HepG2 (cell line): ENCODE measurements around the gene DKKL1. TPM values are rescaled to one million over a fixed set of nuclear protein-coding genes. Genes with fewer than 3 reads are reported as not detected.

Experiments used
- ATAC-seq: fragments of 200-7000 bp; cut with Tn5 transposase; 3 replicates; pipeline ENCODE4 v1.9.1; 2020; ENCODE audit warnings: mild to moderate bottlenecking, moderate library complexity
- BruUV-seq: library from RNA; stranded (reverse); fragments of 400-500 nt; replicated peaks from 2 replicates; lab custom pipeline; 2021; lab: Mats Ljungman, UMichigan
- CTCF ChIA-PET: fragments of 300-600 bp; formaldehyde crosslinking; extraction: SDS; loops from one replicate; lab custom pipeline; 2021; ENCODE audit warnings: low total read pairs, inconsistent platforms, low intra/inter-chr PET ratio; lab: Yijun Ruan, JAX
- POLR2A ChIA-PET: fragments of 350-600 bp; sonication (Branson Sonifier 250); formaldehyde crosslinking; loops from one replicate; lab custom pipeline; 2020; ENCODE audit warnings: antibody characterized with exemption, inconsistent platforms; lab: Yijun Ruan, JAX
- DNase-seq: peaks from one replicate; pipeline ENCODE4 v3.0.0-alpha.2; 2015; ENCODE audit warnings: low spot score
- FAIRE-seq: peaks from 3 replicates; lab custom pipeline; 2011; peaks lifted over from hg19 to GRCh38; lab: Jason Lieb, UNC
- H2AFZ ChIP-seq: one replicate; pipeline ENCODE4 v1.6.1; 2011; ENCODE audit warnings: low read length, inconsistent platforms
- H3K27ac ChIP-seq: fragments of 300-600 bp; 3 replicates; pipeline ENCODE4 v1.8.0; 2011; ENCODE audit warnings: mixed run types, mild to moderate bottlenecking, mixed read lengths, low read length, inconsistent platforms; ENCODE audit not compliant: insufficient read depth; ENCODE audit errors: extremely low read length
- H3K27me3 ChIP-seq, 2 experiments: fragments of 200-600 bp in 1 of 2; 2 replicates in 1 of 2; 3 replicates in 1 of 2; pipeline versions ENCODE4 v1.6.0 to v1.8.0; 2011; ENCODE audit warnings: low read length in 2 of 2, mild to moderate bottlenecking in 2 of 2, moderate library complexity in 2 of 2, inconsistent platforms in 1 of 2; ENCODE audit not compliant: insufficient read depth in 2 of 2, control insufficient read depth in 1 of 2
- H3K36me3 ChIP-seq, 2 experiments: fragments of 200-600 bp in 1 of 2; replicated peaks in 1 of 2; 2 replicates in 1 of 2; 3 replicates in 1 of 2; pipeline versions ENCODE4 v1.5.1 to v1.8.0; 2011; ENCODE audit warnings: low read length in 2 of 2, inconsistent platforms in 1 of 2; ENCODE audit not compliant: insufficient read depth in 2 of 2, control insufficient read depth in 1 of 2
- H3K4me1 ChIP-seq: 2 replicates; pipeline ENCODE4 v1.5.1; 2012; ENCODE audit warnings: low read length, inconsistent platforms; ENCODE audit not compliant: insufficient read depth
- H3K4me2 ChIP-seq: 2 replicates; pipeline ENCODE4 v1.6.0; 2011; ENCODE audit warnings: low read depth, low read length, inconsistent platforms
- H3K4me3 ChIP-seq, 3 experiments: fragments of 200-600 bp in 1 of 3; sonication (generic), shearing (Covaris generic) in 1 of 3; replicated peaks in 1 of 3; 2 replicates each; pipeline ENCODE4 v1.5.1; 2011 to 2016; ENCODE audit warnings: low read length in 3 of 3, inconsistent platforms in 2 of 3, low read depth in 2 of 3, mild to moderate bottlenecking in 2 of 3, control low read depth in 1 of 3, mixed read lengths in 1 of 3; ENCODE audit not compliant: insufficient read depth in 1 of 3
- H3K79me2 ChIP-seq: one replicate; pipeline ENCODE4 v1.6.1; 2011; ENCODE audit warnings: low read length, inconsistent platforms; ENCODE audit not compliant: insufficient read depth
- H3K9ac ChIP-seq: 2 replicates; pipeline ENCODE4 v1.6.0; 2011; ENCODE audit warnings: mild to moderate bottlenecking, low read depth, low read length, inconsistent platforms; ENCODE audit not compliant: insufficient read depth
- H3K9me3 ChIP-seq: 2 replicates; pipeline ENCODE4 v1.5.1; 2012; ENCODE audit warnings: mild to moderate bottlenecking, low read length
- H4K20me1 ChIP-seq: 2 replicates; pipeline ENCODE4 v1.6.0; 2011; ENCODE audit warnings: inconsistent platforms, mild to moderate bottlenecking, low read length, moderate library complexity; ENCODE audit not compliant: insufficient read depth
- DRAP1 ChIP-seq: IDR thresholded peaks from 2 replicates; pipeline ENCODE4 v1.6.1; 2016; ENCODE audit warnings: missing genetic modification reagents, missing compliant biosample characterization
- ERF ChIP-seq: IDR thresholded peaks from 2 replicates; pipeline ENCODE4 v1.6.1; 2018; ENCODE audit warnings: missing biosample characterization, missing genetic modification reagents
- FOXA3 ChIP-seq: IDR thresholded peaks from 2 replicates; pipeline ENCODE4 v1.6.1; 2016; ENCODE audit warnings: missing genetic modification reagents, missing compliant biosample characterization
- GMEB2 ChIP-seq: IDR thresholded peaks from 2 replicates; pipeline ENCODE4 v1.6.1; 2016; ENCODE audit warnings: missing biosample characterization, missing genetic modification reagents, low read depth
- MNT ChIP-seq: fragments of 450-650 bp; IDR thresholded peaks from 2 replicates; pipeline ENCODE4 v1.6.1; 2016
- NFE2 ChIP-seq: sonication (generic); formaldehyde crosslinking; IDR thresholded peaks from 2 replicates; pipeline ENCODE4 v1.4.0; 2020; ENCODE audit warnings: missing genetic modification reagents
- PCBP1 ChIP-seq: fragments of 200-400 bp; formaldehyde crosslinking; IDR thresholded peaks from 2 replicates; pipeline ENCODE4 v1.6.1; 2017; ENCODE audit warnings: mild to moderate bottlenecking, low read depth, low read length, borderline replicate concordance
- POLR2AphosphoS5 ChIP-seq: IDR thresholded peaks from 2 replicates; pipeline ENCODE4 v1.6.1; 2012; ENCODE audit warnings: low read depth, low read length
- RARG ChIP-seq: sonication (generic); formaldehyde crosslinking; IDR thresholded peaks from 2 replicates; pipeline ENCODE4 v1.4.0; 2020; ENCODE audit warnings: low read depth, mild to moderate bottlenecking, missing genetic modification reagents
- SMAD9 ChIP-seq: sonication (generic); formaldehyde crosslinking; IDR thresholded peaks from 2 replicates; pipeline ENCODE4 v1.5.1; 2020; ENCODE audit warnings: mild to moderate bottlenecking, missing genetic modification reagents
- TARDBP ChIP-seq: sonication (generic); formaldehyde crosslinking; IDR thresholded peaks from 2 replicates; pipeline ENCODE4 v1.8.0; 2022; ENCODE audit warnings: mild to moderate bottlenecking, missing genetic modification reagents
- ZFP1 ChIP-seq: IDR thresholded peaks from 2 replicates; pipeline ENCODE4 v1.6.1; 2016
- ZFX ChIP-seq: sonication (generic); formaldehyde crosslinking; IDR thresholded peaks from 2 replicates; pipeline ENCODE4 v1.4.0; 2020; ENCODE audit warnings: mild to moderate bottlenecking, low read depth, missing genetic modification reagents, moderate library complexity
- ZNF546 ChIP-seq: sonication (generic); formaldehyde crosslinking; conservative IDR thresholded peaks from 2 replicates; pipeline ENCODE4 v1.8.1; 2023; ENCODE audit warnings: mild to moderate bottlenecking, missing genetic modification reagents
- ZNF720 ChIP-seq: sonication (generic); formaldehyde crosslinking; IDR thresholded peaks from 2 replicates; pipeline ENCODE4 v1.4.0; 2020; ENCODE audit warnings: missing genetic modification reagents
- ZNF746 ChIP-seq: sonication (generic); formaldehyde crosslinking; IDR thresholded peaks from 2 replicates; pipeline ENCODE4 v1.8.0; 2022; ENCODE audit warnings: mild to moderate bottlenecking, missing genetic modification reagents
- WGBS: methylation state at CpG from one replicate; pipeline ENCODE4 v1.1.6; 2017; ENCODE audit warnings: low lambda C conversion rate; 5-methylcytosine and 5-hydroxymethylcytosine counted together
- in situ Hi-C: cut with HindIII; loops from 2 replicates; pipeline ENCODE4 v1.10.0; 2017; ENCODE audit warnings: low pct_unique_long_range_greater_than_20kb; ENCODE audit not compliant: extremely low pct_ligation_motif_present
- intact Hi-C: fragments of 100-400 bp; cut with micrococcal nuclease; formaldehyde crosslinking; loops from one replicate; pipeline ENCODE4 v1.10.0; 2022; ENCODE audit not compliant: unreplicated experiment
- polyA plus RNA-seq, 8 experiments: library from polyadenylated mRNA; depleted of rRNA in 3 of 8; stranded (reverse) in 7 of 8; unstranded in 1 of 8; fragments of >200 nt; fragmentation: Illumina TruSeq in 4 of 8; extraction: Trizol in 4 of 8; gene quantifications; 2 replicates each; pipeline versions ENCODE4 v1.2.1 to v1.2.3, GENCODE V29; 2011 to 2016; ENCODE audit warnings: low read depth in 4 of 8, missing spikeins in 1 of 8, mixed read lengths in 1 of 8; ENCODE audit not compliant: insufficient read depth in 1 of 8
- total RNA-seq, 5 experiments: library from RNA; depleted of rRNA; stranded (reverse); fragments of >200 nt; fragmentation: Illumina TruSeq; extraction: Trizol; gene quantifications; 2 replicates each; pipeline ENCODE4 v1.2.3, GENCODE V29; 2016; ENCODE audit warnings: low read depth in 1 of 5

Gene DKKL1
- total and polyA plus RNA-seq, 2 of the 13 experiments (the other 11 are each of a cell fraction or from before 2014, with no cell fraction given), result 0.30 to 0.31 TPM

- no peak for TF ChIP-seq ZFX (CRISPR knock-in tag)
These were observed 48.1 kb downstream of the DKKL1 start (continued) for GRCh38 chr19:49411681-49412326.

- no peak overlapping the region for H3K4me2 ChIP-seq
- BruUV-seq, result no TSS peak
- no peaks in the 10 kb centered on the region for H3K9me3 ChIP-seq
- H4K20me1 ChIP-seq, result no peaks in the 10 kb centered on the region
- ChIA-PET POLR2A (no interaction called here), CTCF (no interaction called here)
- intact Hi-C loops (no loop called here), in situ Hi-C loops (no loop called here)
- no peaks in the 10 kb centered on the region for H3K79me2 ChIP-seq
- H3K36me3 ChIP-seq, result no peaks in the 10 kb centered on the region
- no peak for FAIRE-seq
- ATAC-seq, result no peak
- no peak overlapping the region for H3K27ac ChIP-seq
- H3K9ac ChIP-seq, result no peak overlapping the region
- H3K27me3 ChIP-seq, result peaks cover 11 to 69% of the 10 kb centered on the region in 2 experiments; a peak in 4 of 5 replicates
- H3K4me3 ChIP-seq, result no peak overlapping the region
- no peaks in the 10 kb centered on the region for H3K4me1 ChIP-seq
- WGBS, result 20% methylated on average over 7 of the region's 9 CpGs
- no peak for DNase-seq
- H2AFZ ChIP-seq, result no peak overlapping the region
- TF ChIP-seq NFE2 (CRISPR knock-in tag), result no peak
- TF ChIP-seq ZFP1 (CRISPR knock-in tag), result no peak
- no peak for TF ChIP-seq FOXA3 (CRISPR knock-in tag)
- TF ChIP-seq DRAP1, result no peak
- TF ChIP-seq POLR2AphosphoS5, result no peak
- TF ChIP-seq ZNF746, result no peak
- TF ChIP-seq PCBP1, result no peak
- TF ChIP-seq ZNF546, result no peak
- no peak for TF ChIP-seq SMAD9 (CRISPR knock-in tag)
- no peak for TF ChIP-seq ZNF720 (CRISPR knock-in tag)
- TF ChIP-seq RARG (CRISPR knock-in tag), result no peak
- no peak for TF ChIP-seq MNT
- TF ChIP-seq GMEB2 (CRISPR knock-in tag), result no peak
- TF ChIP-seq ERF, result no peak
- no peak for TF ChIP-seq TARDBP (CRISPR knock-in tag)
These were observed 49.7 kb downstream of the DKKL1 start for GRCh38 chr19:49413348-49413747.
